ENCODE results near the gene LCNL1.

DNA sequence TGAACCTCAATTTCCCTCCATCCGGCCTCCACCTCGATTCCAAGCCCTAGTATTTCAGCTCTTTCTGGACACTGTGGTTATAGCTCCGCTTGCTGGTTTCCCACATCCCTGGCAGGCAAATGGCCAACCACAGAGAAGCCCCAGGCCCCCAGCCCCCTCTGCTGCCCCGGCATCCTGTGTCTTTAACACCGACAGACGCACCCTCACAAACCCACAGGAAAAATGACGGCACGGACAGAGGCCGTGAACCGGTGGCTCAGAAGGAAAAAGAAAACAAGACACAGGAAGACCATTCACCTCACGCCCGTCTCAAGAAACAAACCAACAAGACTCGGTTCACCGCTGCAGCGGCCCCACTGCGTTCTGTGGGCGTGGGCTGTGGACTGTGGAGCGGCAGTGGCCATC is 15.0 kb downstream of the LCNL1 start:
- TF ChIP-seq EZH2 (IDR thresholded peaks at IDR 0.05), result no peak
- no peak for TF ChIP-seq POLR2AphosphoS5 (IDR thresholded peaks at IDR 0.05; ENCODE audit: borderline replicate concordance, low read depth, low read length)
- no peak for TF ChIP-seq FOXP2 (optimal IDR thresholded peaks at IDR 0.05; ENCODE audit: control extremely low read depth, extremely low read length, insufficient read depth)
